Liver (tissue), 3 donors: ENCODE data around the gene GDF11.

Experiments used
- GABPA ChIP-seq, 2 donors: IDR thresholded peaks in 1 of 2; conservative IDR thresholded peaks in 1 of 2; 2 replicates each; pipeline ENCODE4 v1.6.1; 2016; ENCODE audit warnings: antibody characterized with exemption in 2 of 2, mild to moderate bottlenecking in 1 of 2, moderate library complexity in 1 of 2
- REST ChIP-seq: IDR thresholded peaks from 2 replicates; pipeline ENCODE4 v1.6.1; 2016; ENCODE audit warnings: antibody characterized with exemption, mild to moderate bottlenecking
- SP1 ChIP-seq: IDR thresholded peaks from 2 replicates; pipeline ENCODE4 v1.6.1; 2018; ENCODE audit warnings: antibody characterized with exemption, mild to moderate bottlenecking
- YY1 ChIP-seq: IDR thresholded peaks from 2 replicates; pipeline ENCODE4 v1.6.1; 2016; ENCODE audit warnings: antibody characterized with exemption, mild to moderate bottlenecking
- TF ChIP-seq, protein P1 (sequence below): fragments of 150-350 bp; IDR thresholded peaks from 2 replicates; pipeline ENCODE4 v1.5.1; 2017; ENCODE audit warnings: improper control_type of control experiment, low read depth, low read length; ENCODE audit not compliant: missing input control
- TF ChIP-seq, protein P2 (sequence below): IDR thresholded peaks from 2 replicates; pipeline ENCODE4 v1.6.1; 2016; ENCODE audit warnings: antibody characterized with exemption
- donor health status: healthy.
- donor health status: healthy.

DNA sequence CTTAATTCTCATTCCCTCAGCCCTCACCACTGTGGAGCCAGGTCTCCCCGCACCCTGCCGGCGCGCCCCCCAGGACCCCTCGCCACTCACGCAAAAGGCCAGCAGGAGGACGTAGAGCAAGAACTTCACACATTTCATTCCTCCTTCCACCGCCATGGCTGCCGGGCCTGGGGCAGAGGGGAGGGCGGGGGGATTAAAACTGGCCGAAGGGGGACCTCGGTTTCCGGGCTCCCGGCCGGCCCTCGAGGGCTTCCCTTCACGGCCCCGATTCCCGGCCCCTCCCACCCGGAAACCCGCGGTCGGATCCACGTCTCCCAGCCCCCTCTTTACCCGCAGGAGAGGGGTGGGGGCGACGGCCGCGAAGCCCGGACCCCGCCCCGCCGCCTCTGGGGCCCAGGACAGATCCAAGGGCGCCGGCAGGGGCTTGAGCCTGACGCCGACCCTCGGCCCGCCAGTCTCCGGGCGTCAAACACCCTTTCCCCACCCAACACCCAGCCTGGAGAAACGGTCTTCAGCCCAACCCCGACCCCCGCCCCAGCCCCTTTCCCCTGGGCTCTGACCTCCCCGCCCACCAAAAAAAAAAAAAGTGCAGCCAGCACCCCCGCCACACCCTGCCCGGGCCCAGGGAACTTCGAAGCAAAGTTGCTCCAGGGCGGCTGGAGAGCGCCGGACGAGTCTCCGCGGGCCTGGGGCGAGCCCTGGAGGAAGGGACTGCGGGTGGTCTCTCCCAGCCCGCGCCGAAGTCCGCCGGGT is 14.6 kb upstream of the GDF11 start:
- TF ChIP-seq, protein P1, sequence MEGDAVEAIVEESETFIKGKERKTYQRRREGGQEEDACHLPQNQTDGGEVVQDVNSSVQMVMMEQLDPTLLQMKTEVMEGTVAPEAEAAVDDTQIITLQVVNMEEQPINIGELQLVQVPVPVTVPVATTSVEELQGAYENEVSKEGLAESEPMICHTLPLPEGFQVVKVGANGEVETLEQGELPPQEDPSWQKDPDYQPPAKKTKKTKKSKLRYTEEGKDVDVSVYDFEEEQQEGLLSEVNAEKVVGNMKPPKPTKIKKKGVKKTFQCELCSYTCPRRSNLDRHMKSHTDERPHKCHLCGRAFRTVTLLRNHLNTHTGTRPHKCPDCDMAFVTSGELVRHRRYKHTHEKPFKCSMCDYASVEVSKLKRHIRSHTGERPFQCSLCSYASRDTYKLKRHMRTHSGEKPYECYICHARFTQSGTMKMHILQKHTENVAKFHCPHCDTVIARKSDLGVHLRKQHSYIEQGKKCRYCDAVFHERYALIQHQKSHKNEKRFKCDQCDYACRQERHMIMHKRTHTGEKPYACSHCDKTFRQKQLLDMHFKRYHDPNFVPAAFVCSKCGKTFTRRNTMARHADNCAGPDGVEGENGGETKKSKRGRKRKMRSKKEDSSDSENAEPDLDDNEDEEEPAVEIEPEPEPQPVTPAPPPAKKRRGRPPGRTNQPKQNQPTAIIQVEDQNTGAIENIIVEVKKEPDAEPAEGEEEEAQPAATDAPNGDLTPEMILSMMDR: no peak
- TF ChIP-seq YY1 (peak; percentile 27), GABPA (IDR thresholded peaks at IDR 0.05 in 1 of 2, conservative IDR thresholded peaks at IDR 0.05 in 1 of 2) (peak in 1 of 2 donors; percentile 19), REST (no peak), SP1 (no peak)
- TF ChIP-seq, protein P2, sequence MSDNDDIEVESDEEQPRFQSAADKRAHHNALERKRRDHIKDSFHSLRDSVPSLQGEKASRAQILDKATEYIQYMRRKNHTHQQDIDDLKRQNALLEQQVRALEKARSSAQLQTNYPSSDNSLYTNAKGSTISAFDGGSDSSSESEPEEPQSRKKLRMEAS: no peak
